Thoracic aorta (tissue), 2 donors: ENCODE results near the gene GRB14. TPM values are rescaled to one million over a fixed set of nuclear protein-coding genes. Genes with fewer than 3 reads are reported as not detected.

Experiments used
- ATAC-seq: fragments of 150-250 bp; one replicate; pipeline ENCODE4 v1.8.0; 2017; ENCODE audit warnings: low read depth; ENCODE audit not compliant: insufficient number of reproducible peaks, low FRiP score
- DNase-seq: peaks from one replicate; pipeline ENCODE4 v3.0.0-alpha.2; 2020; ENCODE audit warnings: low spot score
- H3K27ac ChIP-seq, 2 donors: fragments of 200-600 bp; sonication (generic); 1 replicate in 1 of 2; 2 replicates in 1 of 2; pipeline ENCODE4 v1.5.1; 2016; ENCODE audit warnings: mild to moderate bottlenecking in 2 of 2, moderate library complexity in 2 of 2
- H3K27me3 ChIP-seq: fragments of 200-600 bp; sonication (generic); replicated peaks from 2 replicates; pipeline ENCODE4 v1.6.0; 2016; ENCODE audit warnings: mild to moderate bottlenecking; ENCODE audit not compliant: insufficient read depth
- H3K36me3 ChIP-seq: fragments of 200-600 bp; sonication (generic); one replicate; pipeline ENCODE4 v1.5.1; 2016
- H3K4me1 ChIP-seq, 2 donors: fragments of 200-600 bp; sonication (generic); 1 replicate in 1 of 2; 2 replicates in 1 of 2; pipeline versions ENCODE4 v1.5.1 to v1.6.0; 2016; ENCODE audit warnings: low read depth in 2 of 2, mild to moderate bottlenecking in 1 of 2; ENCODE audit not compliant: control insufficient read depth in 1 of 2
- H3K4me3 ChIP-seq: fragments of 200-600 bp; sonication (generic); 2 replicates; pipeline ENCODE4 v1.5.1; 2016; ENCODE audit warnings: mild to moderate bottlenecking
- H3K9me3 ChIP-seq: fragments of 200-600 bp; sonication (generic); 2 replicates; pipeline ENCODE4 v1.5.1; 2016
- CTCF ChIP-seq: fragments of 200-600 bp; sonication (generic); IDR thresholded peaks from one replicate; pipeline ENCODE4 v1.5.1; 2019; ENCODE audit warnings: antibody characterized with exemption
- total RNA-seq, 2 donors: library from RNA; depleted of rRNA; stranded (reverse); fragments of >200 nt; gene quantifications; one replicate each; pipeline versions ENCODE4 v1.1.0 to v1.2.3, GENCODE V29; 2016

The GRB14 gene
- total RNA-seq, 2 donors from 2014 or later, result 4.7 to 7.9 TPM

- no peak for DNase-seq
- no peak for ATAC-seq
- Histone ChIP-seq H3K27ac (no peak overlapping the region), H3K9me3 (no peaks in the 10 kb centered on the region), H3K4me3 (no peak overlapping the region), H3K36me3 (no peaks in the 10 kb centered on the region), H3K27me3 (no peaks in the 10 kb centered on the region), H3K4me1 (peaks cover 6 to 18% of the 10 kb centered on the region in 2 donors)
- no peak for TF ChIP-seq CTCF
Measured at GRCh38 chr2:164600763-164601162, 20.5 kb downstream of the GRB14 start.

GRCh38 chr2:164599954-164600589 lies 21.2 kb downstream of the GRB14 start:
- no peak overlapping the region for H3K4me3 ChIP-seq
- TF ChIP-seq CTCF, result peak; percentile 44
- peaks cover 0 to 11% of the 10 kb centered on the region in 2 donors for H3K4me1 ChIP-seq
- no peaks in the 10 kb centered on the region for H3K9me3 ChIP-seq
- no peak for ATAC-seq
- no peaks in the 10 kb centered on the region for H3K27me3 ChIP-seq
- H3K27ac ChIP-seq, result no peak overlapping the region
- H3K36me3 ChIP-seq, result no peaks in the 10 kb centered on the region
- no peak for DNase-seq

DNA sequence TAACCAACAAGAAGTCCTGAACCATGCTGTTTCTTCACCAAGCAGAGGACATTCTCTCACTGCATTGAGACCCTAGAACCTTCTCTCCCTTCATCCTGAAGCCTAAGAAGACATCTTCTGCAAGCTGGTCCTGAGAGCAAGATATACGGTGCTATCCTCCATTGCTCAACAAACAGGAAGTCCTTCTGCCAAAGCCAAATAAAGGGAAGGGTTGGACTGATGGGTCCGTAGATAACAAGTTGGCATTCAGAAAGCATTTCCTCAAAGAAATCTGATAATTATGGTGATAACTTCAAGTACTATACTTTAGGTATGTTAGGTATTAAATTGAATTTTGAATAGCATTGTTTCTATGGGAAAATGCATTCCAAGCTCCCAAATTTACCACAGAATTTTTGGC lies 23.3 kb downstream of the GRB14 start:
- H3K27me3 ChIP-seq, result no peaks in the 10 kb centered on the region
- no peaks in the 10 kb centered on the region for H3K36me3 ChIP-seq
- H3K27ac ChIP-seq, result no peak overlapping the region
- DNase-seq (no peak), ATAC-seq (no peak)
- TF ChIP-seq CTCF, result no peak
- no peaks in the 10 kb centered on the region for H3K9me3 ChIP-seq
- H3K4me1 ChIP-seq, result peaks cover 0 to 9% of the 10 kb centered on the region in 2 donors
- H3K4me3 ChIP-seq, result no peak overlapping the region

DNA sequence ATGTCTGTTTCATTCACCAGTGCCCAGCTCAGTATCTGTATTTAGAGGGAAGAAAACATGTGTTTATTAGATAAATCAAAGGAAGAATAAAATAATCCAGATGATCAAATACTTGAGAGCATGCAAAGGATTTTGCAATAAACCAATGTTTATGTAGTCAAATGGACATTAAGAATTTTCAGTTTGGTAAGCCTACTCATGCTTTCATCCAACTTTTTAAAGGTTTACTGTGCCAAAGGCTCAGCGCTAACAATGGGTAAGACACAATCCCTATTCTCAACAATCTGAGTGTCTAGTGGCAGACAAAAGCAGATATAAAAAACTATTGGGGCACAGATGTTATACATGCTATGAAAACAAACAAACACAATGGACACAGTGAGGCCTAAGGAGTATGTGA lies 26.3 kb downstream of the GRB14 start:
- no peak overlapping the region for H3K27ac ChIP-seq
- no peak for ATAC-seq
- H3K4me3 ChIP-seq, result no peak overlapping the region
- H3K36me3 ChIP-seq, result no peaks in the 10 kb centered on the region
- no peak for TF ChIP-seq CTCF
- H3K27me3 ChIP-seq, result no peaks in the 10 kb centered on the region
- no peaks in the 10 kb centered on the region for H3K9me3 ChIP-seq
- H3K4me1 ChIP-seq, result peaks cover 0 to 9% of the 10 kb centered on the region in 2 donors
- no peak for DNase-seq

- H3K4me3 ChIP-seq, result no peak overlapping the region
- peaks cover 0 to 9% of the 10 kb centered on the region in 2 donors for H3K4me1 ChIP-seq
- H3K9me3 ChIP-seq, result no peaks in the 10 kb centered on the region
- ATAC-seq, result no peak
- no peaks in the 10 kb centered on the region for H3K36me3 ChIP-seq
- no peaks in the 10 kb centered on the region for H3K27me3 ChIP-seq
- H3K27ac ChIP-seq, result no peak overlapping the region
- no peak for TF ChIP-seq CTCF
- DNase-seq, result no peak
Measured at GRCh38 chr2:164593959-164594358, 27.3 kb downstream of the GRB14 start.
